HG03378 (cell line): Measurements from ENCODE around the gene PCAT6.
"Not testable (repeated sequence)": the region's sequence is repeated elsewhere in the genome, so short reads cannot be mapped to it uniquely, and the experiment has no call there.

Experiments used
- ATAC-seq: cut with Tn5 transposase; IDR thresholded peaks from one replicate; pipeline ENCODE4 v1.9.1; 2021; ENCODE audit warnings: mild to moderate bottlenecking, moderate library complexity; ENCODE audit not compliant: unreplicated experiment

PCAT6 gene

GRCh38 chr1:202810615-202811295 lies at the start of gene PCAT6:
PCAT6 (plus strand) TSS chr1:202810954.
- ATAC-seq = peak; percentile 42

GRCh38 chr1:202762019-202762418 lies 48.7 kb upstream of the PCAT6 start:
- no peak for ATAC-seq

GRCh38 chr1:202765721-202766120 lies 45.0 kb upstream of the PCAT6 start:
- ATAC-seq = no peak

- no peak for ATAC-seq
These were observed 40.6 kb upstream of the PCAT6 start for GRCh38 chr1:202770135-202770534.

- no peak for ATAC-seq
These were observed 29.6 kb upstream of the PCAT6 start for GRCh38 chr1:202781180-202781579.

GRCh38 chr1:202786804-202787203 lies 23.9 kb upstream of the PCAT6 start:
- no peak for ATAC-seq

- no peak for ATAC-seq
These were observed 22.0 kb upstream of the PCAT6 start for GRCh38 chr1:202788800-202789199.

GRCh38 chr1:202791077-202791747 lies 19.5 kb upstream of the PCAT6 start:
- ATAC-seq = no peak

- no peak for ATAC-seq
These were observed 16.6 kb upstream of the PCAT6 start for GRCh38 chr1:202794051-202794740.

- not testable (repeated sequence) for ATAC-seq
These were observed 15.8 kb upstream of the PCAT6 start for GRCh38 chr1:202794931-202795330.

GRCh38 chr1:202796670-202797069 lies 14.1 kb upstream of the PCAT6 start:
- no peak for ATAC-seq

- ATAC-seq = no peak
These were observed 12.5 kb upstream of the PCAT6 start for GRCh38 chr1:202798260-202798659.

GRCh38 chr1:202798792-202799331 lies 11.9 kb upstream of the PCAT6 start:
- no peak for ATAC-seq

GRCh38 chr1:202800742-202801141 lies 10.0 kb upstream of the PCAT6 start:
- no peak for ATAC-seq

GRCh38 chr1:202801175-202801574 lies 9.6 kb upstream of the PCAT6 start:
- ATAC-seq = no peak

- no peak for ATAC-seq
These were observed 8.7 kb upstream of the PCAT6 start for GRCh38 chr1:202802034-202802433.

- ATAC-seq = no peak
These were observed 7.5 kb upstream of the PCAT6 start for GRCh38 chr1:202802998-202803932.

- no peak for ATAC-seq
These were observed 6.6 kb upstream of the PCAT6 start for GRCh38 chr1:202804126-202804525.

GRCh38 chr1:202805886-202806844 lies 4.6 kb upstream of the PCAT6 start:
- no peak for ATAC-seq
